ENCODE measurements around the gene MBNL2.

Gene MBNL2

GRCh38 chr13:97253581-97254293 is 31.6 kb downstream of the MBNL2 start:
- Histone ChIP-seq H3K36me3 (ENCODE audit: control insufficient read depth, insufficient read depth, low read length) (no peaks in the 10 kb centered on the region), H3K4me1 (ENCODE audit: control insufficient read depth, insufficient read depth, low read length, poor library complexity, severe bottlenecking) (peaks cover 54% of the 10 kb centered on the region), H3K9me3 (ENCODE audit: control insufficient read depth, low read length) (no peaks in the 10 kb centered on the region), H3K4me3 (ENCODE audit: extremely low read depth, insufficient read depth, low read length, poor library complexity, severe bottlenecking) (no peak overlapping the region), H3K27ac (ENCODE audit: low read depth, low read length, severe bottlenecking) (no peak overlapping the region)
- WGBS, 2 experiments (ENCODE audit: insufficient coverage in 2 of 2) = no CpG with 5 or more reads among the region's 8 CpGs

- peaks cover 7% of the 10 kb centered on the region for H3K36me3 ChIP-seq (ENCODE audit: control insufficient read depth, insufficient read depth, low read length)
- H3K4me1 ChIP-seq (ENCODE audit: control insufficient read depth, insufficient read depth, low read length, poor library complexity, severe bottlenecking) = peaks cover 59% of the 10 kb centered on the region
- H3K27ac ChIP-seq (ENCODE audit: low read depth, low read length, severe bottlenecking) = peak overlapping the region; percentile 98
- H3K9me3 ChIP-seq (ENCODE audit: control insufficient read depth, low read length) = no peaks in the 10 kb centered on the region
- WGBS, 2 experiments (ENCODE audit: insufficient coverage in 2 of 2) = 100% methylated on average over 1 of the region's 2 CpGs
- no peak overlapping the region for H3K4me3 ChIP-seq (ENCODE audit: extremely low read depth, insufficient read depth, low read length, poor library complexity, severe bottlenecking)
Measured at GRCh38 chr13:97254816-97255215, 32.7 kb downstream of the MBNL2 start.

- Histone ChIP-seq H3K27ac (ENCODE audit: low read depth, low read length, severe bottlenecking) (peak overlapping the region; percentile 98), H3K9me3 (ENCODE audit: control insufficient read depth, low read length) (no peaks in the 10 kb centered on the region), H3K4me1 (ENCODE audit: control insufficient read depth, insufficient read depth, low read length, poor library complexity, severe bottlenecking) (peaks cover 63% of the 10 kb centered on the region), H3K36me3 (ENCODE audit: control insufficient read depth, insufficient read depth, low read length) (peaks cover 7% of the 10 kb centered on the region), H3K4me3 (ENCODE audit: extremely low read depth, insufficient read depth, low read length, poor library complexity, severe bottlenecking) (no peak overlapping the region)
- WGBS, 2 experiments (ENCODE audit: insufficient coverage in 2 of 2) = 100% methylated on average over 1 of the region's 3 CpGs; no CpG with 5 or more reads in 1 of the 2 experiments
Measured at GRCh38 chr13:97255515-97256021, 33.4 kb downstream of the MBNL2 start.

GRCh38 chr13:97256343-97256783 is 34.2 kb downstream of the MBNL2 start:
- Histone ChIP-seq H3K4me1 (ENCODE audit: control insufficient read depth, insufficient read depth, low read length, poor library complexity, severe bottlenecking) (peaks cover 67% of the 10 kb centered on the region), H3K27ac (ENCODE audit: low read depth, low read length, severe bottlenecking) (peak overlapping the region; percentile 98), H3K9me3 (ENCODE audit: control insufficient read depth, low read length) (no peaks in the 10 kb centered on the region), H3K36me3 (ENCODE audit: control insufficient read depth, insufficient read depth, low read length) (peaks cover 7% of the 10 kb centered on the region), H3K4me3 (ENCODE audit: extremely low read depth, insufficient read depth, low read length, poor library complexity, severe bottlenecking) (no peak overlapping the region)
- WGBS, 2 experiments (ENCODE audit: insufficient coverage in 2 of 2) = 78 to 90% methylated on average over 3 of the region's 5 CpGs

GRCh38 chr13:97257228-97257755 is 35.2 kb downstream of the MBNL2 start:
- WGBS, 2 experiments (ENCODE audit: insufficient coverage in 2 of 2) = 89 to 93% methylated on average over 3 to 5 of the region's 6 CpGs
- Histone ChIP-seq H3K9me3 (ENCODE audit: control insufficient read depth, low read length) (no peaks in the 10 kb centered on the region), H3K36me3 (ENCODE audit: control insufficient read depth, insufficient read depth, low read length) (peaks cover 7% of the 10 kb centered on the region), H3K4me1 (ENCODE audit: control insufficient read depth, insufficient read depth, low read length, poor library complexity, severe bottlenecking) (peaks cover 72% of the 10 kb centered on the region), H3K4me3 (ENCODE audit: extremely low read depth, insufficient read depth, low read length, poor library complexity, severe bottlenecking) (no peak overlapping the region), H3K27ac (ENCODE audit: low read depth, low read length, severe bottlenecking) (peak overlapping the region; percentile 98)

GRCh38 chr13:97257800-97258799 is 36.0 kb downstream of the MBNL2 start:
- Histone ChIP-seq H3K36me3 (ENCODE audit: control insufficient read depth, insufficient read depth, low read length) (peaks cover 10% of the 10 kb centered on the region), H3K9me3 (ENCODE audit: control insufficient read depth, low read length) (no peaks in the 10 kb centered on the region), H3K4me1 (ENCODE audit: control insufficient read depth, insufficient read depth, low read length, poor library complexity, severe bottlenecking) (peaks cover 72% of the 10 kb centered on the region), H3K4me3 (ENCODE audit: extremely low read depth, insufficient read depth, low read length, poor library complexity, severe bottlenecking) (no peak overlapping the region), H3K27ac (ENCODE audit: low read depth, low read length, severe bottlenecking) (peak overlapping the region; percentile 98)
- 74 to 84% methylated on average over 7 to 9 of the region's 13 CpGs for WGBS, 2 experiments (ENCODE audit: insufficient coverage in 2 of 2)

- WGBS, 2 experiments (ENCODE audit: insufficient coverage in 2 of 2) = 80 to 90% methylated on average over 1 of the region's 2 CpGs
- H3K4me3 ChIP-seq (ENCODE audit: extremely low read depth, insufficient read depth, low read length, poor library complexity, severe bottlenecking) = no peak overlapping the region
- peaks cover 16% of the 10 kb centered on the region for H3K36me3 ChIP-seq (ENCODE audit: control insufficient read depth, insufficient read depth, low read length)
- peak overlapping the region; percentile 98 for H3K27ac ChIP-seq (ENCODE audit: low read depth, low read length, severe bottlenecking)
- H3K4me1 ChIP-seq (ENCODE audit: control insufficient read depth, insufficient read depth, low read length, poor library complexity, severe bottlenecking) = peaks cover 72% of the 10 kb centered on the region
- no peaks in the 10 kb centered on the region for H3K9me3 ChIP-seq (ENCODE audit: control insufficient read depth, low read length)
Measured at GRCh38 chr13:97258801-97259200, 36.7 kb downstream of the MBNL2 start.

GRCh38 chr13:97259410-97259797 is 37.3 kb downstream of the MBNL2 start:
- Histone ChIP-seq H3K27ac (ENCODE audit: low read depth, low read length, severe bottlenecking) (peak overlapping the region; percentile 98), H3K4me1 (ENCODE audit: control insufficient read depth, insufficient read depth, low read length, poor library complexity, severe bottlenecking) (peaks cover 70% of the 10 kb centered on the region), H3K4me3 (ENCODE audit: extremely low read depth, insufficient read depth, low read length, poor library complexity, severe bottlenecking) (no peak overlapping the region), H3K36me3 (ENCODE audit: control insufficient read depth, insufficient read depth, low read length) (peaks cover 16% of the 10 kb centered on the region), H3K9me3 (ENCODE audit: control insufficient read depth, low read length) (no peaks in the 10 kb centered on the region)
- 94 to 97% methylated on average over 4 to 5 of the region's 6 CpGs for WGBS, 2 experiments (ENCODE audit: insufficient coverage in 2 of 2)

- peaks cover 64% of the 10 kb centered on the region for H3K4me1 ChIP-seq (ENCODE audit: control insufficient read depth, insufficient read depth, low read length, poor library complexity, severe bottlenecking)
- H3K27ac ChIP-seq (ENCODE audit: low read depth, low read length, severe bottlenecking) = peak overlapping the region; percentile 98
- peaks cover 16% of the 10 kb centered on the region for H3K36me3 ChIP-seq (ENCODE audit: control insufficient read depth, insufficient read depth, low read length)
- 88 to 90% methylated on average over 9 to 11 of the region's 12 CpGs for WGBS, 2 experiments (ENCODE audit: insufficient coverage in 2 of 2)
- H3K4me3 ChIP-seq (ENCODE audit: extremely low read depth, insufficient read depth, low read length, poor library complexity, severe bottlenecking) = no peak overlapping the region
- H3K9me3 ChIP-seq (ENCODE audit: control insufficient read depth, low read length) = no peaks in the 10 kb centered on the region
Measured at GRCh38 chr13:97259798-97260714, 37.9 kb downstream of the MBNL2 start.
